ENCODE data around the gene YBX1.

GRCh38 chr1:42658877-42659337, 23.3 kb upstream of the YBX1 start:
- no peak for TF ChIP-seq CTCF (IDR thresholded peaks at IDR 0.05)
- TF ChIP-seq POLR2A (IDR thresholded peaks at IDR 0.05), result no peak
